ENCODE data around the gene FLOT1. TPM values are rescaled to one million over a fixed set of nuclear protein-coding genes. Genes with fewer than 3 reads are reported as not detected.

Gene FLOT1
- total RNA-seq, 1 experiment from 2014 or later: 116 TPM

GRCh38 chr6:30711758-30712380, 30.6 kb downstream of the FLOT1 start:
- Histone ChIP-seq H3K4me1 (ENCODE audit: insufficient read depth, low read length, poor library complexity, severe bottlenecking) (peaks cover 11% of the 10 kb centered on the region), H3K27me3 (replicated peaks; ENCODE audit: insufficient read depth, low read depth, low read length, poor library complexity) (no peaks in the 10 kb centered on the region), H3K27ac (ENCODE audit: low read depth, low read length, poor library complexity, severe bottlenecking) (no peak overlapping the region), H3K36me3 (ENCODE audit: insufficient read depth, low read length, poor library complexity, severe bottlenecking) (peaks cover 70% of the 10 kb centered on the region), H3K4me3 (ENCODE audit: low read depth, low read length, poor library complexity, severe bottlenecking) (no peak overlapping the region), H3K9me3 (ENCODE audit: low read depth, low read length, poor library complexity, severe bottlenecking) (no peaks in the 10 kb centered on the region)
- TF ChIP-seq EZH2 (IDR thresholded peaks at IDR 0.05; ENCODE audit: borderline replicate concordance, low read depth, low read length, poor library complexity, severe bottlenecking): no peak
- TF ChIP-seq CTCF (conservative IDR thresholded peaks at IDR 0.05; ENCODE audit: low read depth, low read length): no peak
- DNase-seq (ENCODE audit: low spot score): no peak
- CTCF ChIA-PET: no interaction called here
- POLR2A ChIA-PET (ENCODE audit: low non-redundant PET): no interaction called here
- intact Hi-C loops (cut with micrococcal nuclease; ENCODE audit: unreplicated experiment): no loop called here
- BruUV-seq (replicated peaks): no TSS peak

GRCh38 chr6:30709101-30709868, 33.2 kb downstream of the FLOT1 start:
- Histone ChIP-seq H3K27ac (ENCODE audit: low read depth, low read length, poor library complexity, severe bottlenecking) (no peak overlapping the region), H3K4me3 (ENCODE audit: low read depth, low read length, poor library complexity, severe bottlenecking) (no peak overlapping the region), H3K36me3 (ENCODE audit: insufficient read depth, low read length, poor library complexity, severe bottlenecking) (peaks cover 71% of the 10 kb centered on the region), H3K4me1 (ENCODE audit: insufficient read depth, low read length, poor library complexity, severe bottlenecking) (peaks cover 5% of the 10 kb centered on the region), H3K27me3 (replicated peaks; ENCODE audit: insufficient read depth, low read depth, low read length, poor library complexity) (no peaks in the 10 kb centered on the region), H3K9me3 (ENCODE audit: low read depth, low read length, poor library complexity, severe bottlenecking) (no peaks in the 10 kb centered on the region)
- intact Hi-C loops (cut with micrococcal nuclease; ENCODE audit: unreplicated experiment): no loop called here
- no peak for DNase-seq (ENCODE audit: low spot score)
- no TSS peak for BruUV-seq (replicated peaks)
- POLR2A ChIA-PET (ENCODE audit: low non-redundant PET): no interaction called here
- no peak for TF ChIP-seq CTCF (conservative IDR thresholded peaks at IDR 0.05; ENCODE audit: low read depth, low read length)
- no peak for TF ChIP-seq EZH2 (IDR thresholded peaks at IDR 0.05; ENCODE audit: borderline replicate concordance, low read depth, low read length, poor library complexity, severe bottlenecking)
- CTCF ChIA-PET: no interaction called here

- no peak overlapping the region for H3K4me3 ChIP-seq (ENCODE audit: low read depth, low read length, poor library complexity, severe bottlenecking)
- ChIA-PET POLR2A (ENCODE audit: low non-redundant PET) (no interaction called here), CTCF (no interaction called here)
- H3K36me3 ChIP-seq (ENCODE audit: insufficient read depth, low read length, poor library complexity, severe bottlenecking): peaks cover 58% of the 10 kb centered on the region
- BruUV-seq (replicated peaks): no TSS peak
- peak overlapping the region; percentile 50 for H3K27ac ChIP-seq (ENCODE audit: low read depth, low read length, poor library complexity, severe bottlenecking)
- TF ChIP-seq EZH2 (IDR thresholded peaks at IDR 0.05; ENCODE audit: borderline replicate concordance, low read depth, low read length, poor library complexity, severe bottlenecking): no peak
- H3K27me3 ChIP-seq (replicated peaks; ENCODE audit: insufficient read depth, low read depth, low read length, poor library complexity): no peaks in the 10 kb centered on the region
- H3K9me3 ChIP-seq (ENCODE audit: low read depth, low read length, poor library complexity, severe bottlenecking): no peaks in the 10 kb centered on the region
- intact Hi-C loops (cut with micrococcal nuclease; ENCODE audit: unreplicated experiment): no loop called here
- H3K4me1 ChIP-seq (ENCODE audit: insufficient read depth, low read length, poor library complexity, severe bottlenecking): peaks cover 5% of the 10 kb centered on the region
- no peak for DNase-seq (ENCODE audit: low spot score)
Measured at GRCh38 chr6:30707281-30707850, 35.1 kb downstream of the FLOT1 start.
